Endothelial cell of umbilical vein (primary cell): Measurements from ENCODE around the gene ARMH4. TPM values are rescaled to one million over a fixed set of nuclear protein-coding genes. Genes with fewer than 3 reads are reported as not detected.

Experiments
- BruUV-seq: library from RNA; stranded (reverse); fragments of 400-500 nt; replicated peaks from 2 replicates; lab custom pipeline; 2021; lab: Mats Ljungman, UMichigan
- CTCF ChIA-PET: fragments of 300-600, 350-600 bp; sonication (Branson Sonifier 250); formaldehyde crosslinking; loops from one replicate; lab custom pipeline; 2021; ENCODE audit warnings: antibody characterized with exemption, inconsistent platforms; lab: Charles Lee
- POLR2A ChIA-PET: fragments of 300-600, 350-600 bp; sonication (Branson Sonifier 250); formaldehyde crosslinking; loops from one replicate; lab custom pipeline; 2021; ENCODE audit warnings: antibody characterized with exemption, inconsistent platforms; lab: Charles Lee
- DNase-seq: peaks from one replicate; pipeline ENCODE4 v3.0.0-alpha.2; 2011; ENCODE audit warnings: low read depth, low spot score
- FAIRE-seq: peaks from 2 replicates; lab custom pipeline; 2011; peaks lifted over from hg19 to GRCh38; lab: Jason Lieb, UNC
- H2AFZ ChIP-seq: 2 replicates; pipeline ENCODE4 v1.6.0; 2012; ENCODE audit warnings: low read depth, low read length, control low read depth, inconsistent platforms
- H3K27ac ChIP-seq: 2 replicates; pipeline ENCODE4 v1.5.1; 2011; ENCODE audit warnings: low read depth, mild to moderate bottlenecking, control low read depth, low read length, moderate library complexity; ENCODE audit not compliant: insufficient read depth
- H3K27me3 ChIP-seq, 2 experiments: 2 replicates each; pipeline versions ENCODE4 v1.6.0 to v1.6.1; 2011; ENCODE audit warnings: low read length in 2 of 2, mixed read lengths in 1 of 2; ENCODE audit not compliant: control insufficient read depth in 2 of 2, insufficient read depth in 2 of 2
- H3K36me3 ChIP-seq, 2 experiments: 2 replicates in 1 of 2; 3 replicates in 1 of 2; pipeline ENCODE4 v1.5.1; 2011; ENCODE audit warnings: low read length in 2 of 2, mild to moderate bottlenecking in 1 of 2, moderate library complexity in 1 of 2; ENCODE audit not compliant: control insufficient read depth in 2 of 2, insufficient read depth in 2 of 2; ENCODE audit errors: extremely low read depth in 1 of 2
- H3K4me1 ChIP-seq: 3 replicates; pipeline ENCODE4 v1.5.1; 2011; ENCODE audit warnings: mild to moderate bottlenecking, low read length; ENCODE audit not compliant: control insufficient read depth, insufficient read depth; ENCODE audit errors: extremely low read depth
- H3K4me2 ChIP-seq: 2 replicates; pipeline ENCODE4 v1.6.1; 2011; ENCODE audit warnings: low read length, control low read depth, mixed read lengths; ENCODE audit not compliant: insufficient read depth
- H3K4me3 ChIP-seq, 3 experiments: fragments of 200-600 bp in 1 of 3; sonication (generic), shearing (Covaris generic) in 1 of 3; replicated peaks in 1 of 3; 2 replicates each; pipeline ENCODE4 v1.5.1; 2011 to 2016; ENCODE audit warnings: control low read depth in 3 of 3, low read length in 3 of 3, mild to moderate bottlenecking in 2 of 3, inconsistent platforms in 1 of 3, low read depth in 1 of 3, moderate library complexity in 1 of 3; ENCODE audit not compliant: insufficient read depth in 1 of 3
- H3K79me2 ChIP-seq: 2 replicates; pipeline ENCODE4 v1.6.0; 2012; ENCODE audit warnings: low read length, inconsistent platforms; ENCODE audit not compliant: control insufficient read depth, insufficient read depth
- H3K9ac ChIP-seq: replicated peaks from 2 replicates; pipeline ENCODE3; 2011; ENCODE audit warnings: low read length, control low read depth; ENCODE audit not compliant: insufficient read depth; ENCODE audit errors: extremely low read depth
- H3K9me1 ChIP-seq: replicated peaks from 3 replicates; pipeline ENCODE4 v1.6.0; 2011; ENCODE audit warnings: mild to moderate bottlenecking, low read length; ENCODE audit not compliant: control insufficient read depth, insufficient read depth; ENCODE audit errors: extremely low read depth
- H3K9me3 ChIP-seq: replicated peaks from 2 replicates; pipeline ENCODE4 v1.5.1; 2012; ENCODE audit warnings: low read length, inconsistent platforms; ENCODE audit not compliant: control insufficient read depth, insufficient read depth
- H4K20me1 ChIP-seq: replicated peaks from 2 replicates; pipeline ENCODE3; 2011; ENCODE audit warnings: mild to moderate bottlenecking, low read length; ENCODE audit not compliant: control insufficient read depth, insufficient read depth; ENCODE audit errors: extremely low read depth
- EZH2 ChIP-seq: IDR thresholded peaks from 2 replicates; pipeline ENCODE4 v1.6.1; 2012; ENCODE audit warnings: borderline replicate concordance, low read depth, mild to moderate bottlenecking, moderate library complexity, low read length, inconsistent platforms; ENCODE audit not compliant: severe bottlenecking
- FOS ChIP-seq: IDR thresholded peaks from 2 replicates; pipeline ENCODE4 v1.6.1; 2011; ENCODE audit warnings: mild to moderate bottlenecking, low read length, moderate library complexity, borderline replicate concordance; ENCODE audit not compliant: insufficient read depth
- GATA2 ChIP-seq: IDR thresholded peaks from 2 replicates; pipeline ENCODE4 v1.7.0; 2011; ENCODE audit warnings: low read depth, mild to moderate bottlenecking, moderate library complexity, mixed read lengths, low read length; ENCODE audit not compliant: insufficient read length, insufficient read depth
- JUN ChIP-seq: IDR thresholded peaks from 2 replicates; pipeline ENCODE4 v1.6.1; 2011; ENCODE audit warnings: borderline replicate concordance, low read depth; ENCODE audit not compliant: insufficient read length, insufficient read depth
- MAX ChIP-seq: IDR thresholded peaks from 2 replicates; pipeline ENCODE4 v1.6.1; 2011; ENCODE audit not compliant: insufficient read depth, insufficient read length
- MYC ChIP-seq: IDR thresholded peaks from one replicate; pipeline ENCODE4 v1.6.1; 2011; ENCODE audit warnings: mild to moderate bottlenecking, low read depth, low read length
- POLR2A ChIP-seq: IDR thresholded peaks from 2 replicates; pipeline ENCODE4 v1.6.1; 2012; ENCODE audit warnings: low read depth, mild to moderate bottlenecking, control low read depth, low read length
- POLR2AphosphoS5 ChIP-seq: IDR thresholded peaks from 2 replicates; pipeline ENCODE4 v1.6.1; 2012; ENCODE audit warnings: low read depth, mild to moderate bottlenecking, control low read depth, low read length, moderate library complexity; ENCODE audit not compliant: insufficient read depth
- dilution Hi-C: fragments of 300-500 bp; cut with MboI; formaldehyde crosslinking; loops from one replicate; pipeline ENCODE4 v1.15.0; 2019; ENCODE audit warnings: low sequenced_read_pairs; ENCODE audit not compliant: extremely low pct_ligation_motif_present
- intact Hi-C: fragments of 100-400 bp; cut with micrococcal nuclease; formaldehyde crosslinking; loops from one replicate; pipeline ENCODE4 v1.10.0; 2022
- polyA plus RNA-seq, 4 experiments: library from polyadenylated mRNA; depleted of rRNA in 3 of 4; stranded (reverse) in 3 of 4; unstranded in 1 of 4; fragments of >200 nt; gene quantifications; 2 replicates each; pipeline versions ENCODE4 v1.2.1 to v1.2.3, GENCODE V29; 2011 to 2012; ENCODE audit warnings: missing spikeins in 1 of 4
- total RNA-seq: library from RNA; stranded (reverse); gene quantifications from 2 replicates; pipeline ENCODE4 v1.2.3, GENCODE V29; 2021
- TF ChIP-seq, protein P1 (sequence below), 2 donors: IDR thresholded peaks; 1 replicate in 1 of 2; 2 replicates in 1 of 2; pipeline ENCODE4 v1.5.1; 2011; ENCODE audit warnings: low read length in 2 of 2, mild to moderate bottlenecking in 2 of 2, moderate library complexity in 2 of 2, control low read depth in 1 of 2, inconsistent platforms in 1 of 2, low read depth in 1 of 2; ENCODE audit not compliant: insufficient read depth in 1 of 2; ENCODE audit errors: extremely low read depth in 1 of 2

Gene ARMH4
- total and polyA plus RNA-seq, 2 donors (not counting 3 experiments of a cell fraction or from before 2014, with no cell fraction given): 1.1 to 3.0 TPM

- Histone ChIP-seq H3K4me3 (no peak overlapping the region), H4K20me1 (no peaks in the 10 kb centered on the region), H3K27me3 (no peaks in the 10 kb centered on the region), H3K9me3 (no peaks in the 10 kb centered on the region), H3K79me2 (no peaks in the 10 kb centered on the region), H3K4me2 (no peak overlapping the region), H3K36me3 (no peaks in the 10 kb centered on the region), H2AFZ (no peak overlapping the region), H3K9ac (no peak overlapping the region), H3K4me1 (no peaks in the 10 kb centered on the region), H3K27ac (no peak overlapping the region), H3K9me1 (no peaks in the 10 kb centered on the region)
- no TSS peak for BruUV-seq
- no peak for DNase-seq
- intact Hi-C loops (no loop called here), dilution Hi-C loops (no loop called here)
- CTCF ChIA-PET: interaction anchor here (1.1 kb wide), 1 partner anchor 13 kb away, joined by 3 read pairs; no protein-coding TSS in a partner anchor
- no peak for FAIRE-seq
- POLR2A ChIA-PET: no interaction called here
- TF ChIP-seq POLR2AphosphoS5: no peak
- no peak for TF ChIP-seq GATA2
- TF ChIP-seq MYC: no peak
- TF ChIP-seq, protein P1, sequence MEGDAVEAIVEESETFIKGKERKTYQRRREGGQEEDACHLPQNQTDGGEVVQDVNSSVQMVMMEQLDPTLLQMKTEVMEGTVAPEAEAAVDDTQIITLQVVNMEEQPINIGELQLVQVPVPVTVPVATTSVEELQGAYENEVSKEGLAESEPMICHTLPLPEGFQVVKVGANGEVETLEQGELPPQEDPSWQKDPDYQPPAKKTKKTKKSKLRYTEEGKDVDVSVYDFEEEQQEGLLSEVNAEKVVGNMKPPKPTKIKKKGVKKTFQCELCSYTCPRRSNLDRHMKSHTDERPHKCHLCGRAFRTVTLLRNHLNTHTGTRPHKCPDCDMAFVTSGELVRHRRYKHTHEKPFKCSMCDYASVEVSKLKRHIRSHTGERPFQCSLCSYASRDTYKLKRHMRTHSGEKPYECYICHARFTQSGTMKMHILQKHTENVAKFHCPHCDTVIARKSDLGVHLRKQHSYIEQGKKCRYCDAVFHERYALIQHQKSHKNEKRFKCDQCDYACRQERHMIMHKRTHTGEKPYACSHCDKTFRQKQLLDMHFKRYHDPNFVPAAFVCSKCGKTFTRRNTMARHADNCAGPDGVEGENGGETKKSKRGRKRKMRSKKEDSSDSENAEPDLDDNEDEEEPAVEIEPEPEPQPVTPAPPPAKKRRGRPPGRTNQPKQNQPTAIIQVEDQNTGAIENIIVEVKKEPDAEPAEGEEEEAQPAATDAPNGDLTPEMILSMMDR (IDR thresholded peaks at IDR 0.05; ENCODE audit: extremely low read depth in 1 of 2, insufficient read depth in 1 of 2, low read depth in 1 of 2, low read length in 2 of 2): no peak
- TF ChIP-seq FOS: no peak
- no peak for TF ChIP-seq MAX
- TF ChIP-seq JUN: no peak
- TF ChIP-seq POLR2A: no peak
- no peak for TF ChIP-seq EZH2
Observed at GRCh38 chr14:57962325-57963035, 189.5 kb downstream of the ARMH4 start.
